H1 (cell line): ENCODE measurements around the gene TBX2. TPM values are rescaled to one million over a fixed set of nuclear protein-coding genes. Genes with fewer than 3 reads are reported as not detected.
A peak's percentile ranks its signal among the peaks of the same experiment; 100 is the strongest.

Experiments used
- EZH2 ChIP-seq: fragments of 200-600 bp; sonication (generic); IDR thresholded peaks from 2 replicates; pipeline ENCODE4 v1.7.1; 2012; ENCODE audit warnings: low read depth, mild to moderate bottlenecking, moderate library complexity, low read length, inconsistent platforms; ENCODE audit not compliant: severe bottlenecking
- POLR2AphosphoS5 ChIP-seq: IDR thresholded peaks from 2 replicates; pipeline ENCODE4 v1.6.1; 2011; ENCODE audit warnings: low read depth, low read length
- RAD21 ChIP-seq, 2 experiments: IDR thresholded peaks in 1 of 2; conservative IDR thresholded peaks in 1 of 2; 2 replicates each; pipeline ENCODE4 v1.6.1; 2011; ENCODE audit warnings: low read depth in 2 of 2, low read length in 2 of 2, improper control_type of control experiment in 1 of 2, inconsistent platforms in 1 of 2, mild to moderate bottlenecking in 1 of 2, moderate library complexity in 1 of 2
- SIN3A ChIP-seq, 2 experiments: IDR thresholded peaks in 1 of 2; conservative IDR thresholded peaks in 1 of 2; 2 replicates each; pipeline ENCODE4 v1.6.1; 2011 to 2012; ENCODE audit warnings: low read length in 2 of 2, improper control_type of control experiment in 1 of 2, low read depth in 1 of 2, mild to moderate bottlenecking in 1 of 2
- SUZ12 ChIP-seq: fragments of 200-600 bp; sonication (generic); IDR thresholded peaks from 2 replicates; pipeline ENCODE4 v1.6.1; 2012; ENCODE audit warnings: mild to moderate bottlenecking, inconsistent platforms, low read length, moderate library complexity, mixed read lengths
- YY1 ChIP-seq: IDR thresholded peaks from 2 replicates; pipeline ENCODE4 v1.6.1; 2011; ENCODE audit warnings: low read depth, mild to moderate bottlenecking, low read length
- polyA plus RNA-seq, 7 experiments: library from polyadenylated mRNA; depleted of rRNA in 3 of 7; stranded (reverse) in 5 of 7; unstranded in 2 of 7; fragments of >200 nt in 5 of 7; fragments of 200-250 nt in 2 of 7; gene quantifications; 1 replicate in 5 of 7; 2 replicates in 1 of 7; 4 replicates in 1 of 7; pipeline versions ENCODE4 v1.2.1 to v1.2.3, GENCODE V29; 2011 to 2013; ENCODE audit warnings: missing spikeins in 2 of 7, mixed read lengths in 2 of 7
- total RNA-seq: library from RNA; stranded (reverse); fragmentation: NEBNext Ultra II Directional; extraction: Animal tissue kit (Norgen Biotek cat#: 25700); gene quantifications from 2 replicates; pipeline ENCODE4 v1.2.1, GENCODE V29; 2021

TBX2 gene
- total and polyA plus RNA-seq, 2 of the 8 experiments (the other 6 are each of a cell fraction or from before 2014, with no cell fraction given), result not detected

DNA sequence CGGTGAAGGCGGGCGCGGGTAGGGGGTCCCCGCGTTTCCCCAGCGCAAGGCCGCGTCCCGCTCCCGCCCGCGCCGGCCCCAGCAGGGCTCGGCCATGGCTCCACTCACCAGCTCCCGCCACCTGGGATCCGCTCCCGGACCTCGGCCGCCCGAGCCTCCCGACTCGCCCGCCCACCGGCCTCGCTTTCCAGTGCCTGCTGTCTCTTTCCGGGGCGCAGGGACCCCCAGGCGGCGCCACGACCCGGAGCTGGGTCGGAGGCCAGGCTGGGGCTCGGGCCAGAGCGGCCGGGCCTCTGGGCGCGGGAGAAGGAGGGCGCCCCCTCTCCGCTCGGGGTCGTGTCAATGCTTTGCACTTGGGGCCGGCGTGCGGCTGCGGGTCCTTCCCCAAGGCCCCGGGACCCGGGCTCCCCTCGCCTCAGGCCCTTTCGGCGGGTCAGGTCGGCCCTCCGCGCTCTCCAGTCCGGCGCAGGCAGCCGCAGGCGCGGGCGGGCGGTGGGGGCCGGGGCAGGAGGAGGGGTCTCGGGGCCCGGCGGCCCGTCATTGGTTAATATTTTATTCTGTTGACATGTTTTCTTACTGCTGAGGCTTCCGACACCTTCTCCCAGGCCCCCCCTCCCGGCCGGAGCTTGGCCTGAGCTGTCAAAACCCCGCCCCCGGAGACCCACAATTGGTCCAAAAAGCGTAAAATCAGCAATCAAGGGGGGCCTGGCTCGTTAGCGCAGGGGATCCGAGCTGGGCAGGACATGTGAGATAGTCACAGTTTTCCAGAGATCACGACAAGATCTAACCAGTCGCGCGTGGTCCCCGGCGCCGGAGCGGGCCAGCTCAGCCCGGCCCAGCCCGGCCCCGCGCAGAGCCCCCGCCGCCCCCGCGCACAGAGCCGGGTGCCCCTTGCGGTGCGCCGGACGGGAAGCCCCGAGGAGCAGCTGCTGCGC lies at the start of gene TBX2 (continued):
- TF ChIP-seq SUZ12 (peak; percentile 73), SIN3A (conservative IDR thresholded peaks at IDR 0.05 in 1 of 2, IDR thresholded peaks at IDR 0.05 in 1 of 2; ENCODE audit: low read depth in 1 of 2, low read length in 2 of 2) (no peak), YY1 (0 out of 2 replicates have a peak, but pooled peaks have one; percentile 33), EZH2 (peak; percentile 68), RAD21 (IDR thresholded peaks at IDR 0.05 in 1 of 2, conservative IDR thresholded peaks at IDR 0.05 in 1 of 2; ENCODE audit: low read depth in 2 of 2, low read length in 2 of 2) (0 out of 4 replicates have a peak, but pooled peaks of 1 of the 2 experiments have one; percentile 0), POLR2AphosphoS5 (no peak)
